ENCODE measurements around the gene SPDEF. TPM values are rescaled to one million over a fixed set of nuclear protein-coding genes. Genes with fewer than 3 reads are reported as not detected.

The SPDEF gene
- total and polyA plus RNA-seq, 2 donors (not counting 1 experiment from before 2014, with no cell fraction given) = 0.10 TPM; not detected in 1

DNA sequence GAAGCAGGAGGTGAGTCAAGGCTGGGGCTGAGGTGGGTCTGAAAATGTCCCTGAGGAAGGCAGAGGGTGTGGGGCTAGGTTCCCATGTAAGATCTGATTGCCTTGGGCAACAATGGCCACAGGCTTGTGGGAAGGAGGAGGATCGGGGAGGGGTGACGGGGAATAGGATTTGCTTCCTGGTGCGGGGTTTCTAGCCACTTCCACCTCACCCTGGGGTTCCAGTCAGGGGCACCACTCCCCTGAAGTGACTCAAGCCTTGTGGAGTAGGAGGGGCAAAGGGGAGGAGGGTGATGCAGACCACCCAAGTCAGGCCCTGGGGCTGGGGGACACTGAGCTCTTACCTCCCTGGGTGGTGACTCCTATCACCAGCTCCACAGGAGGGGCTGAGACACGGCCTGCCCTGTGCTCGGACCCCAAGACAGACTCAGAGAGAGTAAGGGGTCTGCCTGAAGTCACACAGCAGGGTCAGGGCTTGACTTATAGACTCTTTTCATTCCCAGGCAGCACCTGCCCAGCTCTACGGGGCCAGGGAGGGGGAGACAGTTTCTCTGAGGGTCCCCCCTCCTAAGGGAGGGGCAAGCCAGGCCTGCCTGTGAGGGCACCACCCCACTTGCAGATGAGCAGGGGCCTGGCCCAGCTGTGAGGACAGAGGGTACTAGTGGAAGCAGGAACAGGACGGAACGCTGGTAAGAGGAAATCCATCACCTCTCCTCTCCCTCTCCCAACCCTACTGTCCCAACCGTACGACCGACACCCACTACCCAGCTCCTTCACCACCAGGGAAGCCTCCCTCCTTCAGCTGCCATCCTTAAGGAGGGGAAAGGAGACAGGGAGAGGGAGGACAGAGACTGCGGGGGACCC, 12.4 kb upstream of the SPDEF start:
- Mint-ChIP-seq H3K27me3 (peaks cover 3% of the 10 kb centered on the region), H3K9me3 (ENCODE audit: insufficient read depth) (no peaks in the 10 kb centered on the region), H3K4me3 (no peak overlapping the region), H3K4me1 (no peaks in the 10 kb centered on the region), H3K27ac (no peak overlapping the region)
- H4K20me1 ChIP-seq (ENCODE audit: control insufficient read depth, insufficient read depth, low read length, poor library complexity, severe bottlenecking) = no peaks in the 10 kb centered on the region
- H3K9me3 ChIP-seq (ENCODE audit: control extremely low read depth in 1 of 3, control insufficient read depth in 2 of 3, insufficient read depth in 1 of 3, low read length in 2 of 3) = peaks cover 0 to 3% (median 0%) of the 10 kb centered on the region in 3 donors
- ChIA-PET CTCF (no interaction called here), POLR2A (no interaction called here)
- no peak overlapping the region for H3K9ac ChIP-seq (ENCODE audit: low read length)
- H3K4me2 ChIP-seq (replicated peaks; ENCODE audit: low read depth, low read length, poor library complexity, severe bottlenecking) = no peak overlapping the region
- no peaks in the 10 kb centered on the region for H3K36me3 ChIP-seq (replicated peaks in 1 of 2; ENCODE audit: control extremely low read depth in 1 of 2, control insufficient read depth in 1 of 2, extremely low read depth in 1 of 2, insufficient read depth in 2 of 2, low read length in 1 of 2)
- TF ChIP-seq, protein P1, sequence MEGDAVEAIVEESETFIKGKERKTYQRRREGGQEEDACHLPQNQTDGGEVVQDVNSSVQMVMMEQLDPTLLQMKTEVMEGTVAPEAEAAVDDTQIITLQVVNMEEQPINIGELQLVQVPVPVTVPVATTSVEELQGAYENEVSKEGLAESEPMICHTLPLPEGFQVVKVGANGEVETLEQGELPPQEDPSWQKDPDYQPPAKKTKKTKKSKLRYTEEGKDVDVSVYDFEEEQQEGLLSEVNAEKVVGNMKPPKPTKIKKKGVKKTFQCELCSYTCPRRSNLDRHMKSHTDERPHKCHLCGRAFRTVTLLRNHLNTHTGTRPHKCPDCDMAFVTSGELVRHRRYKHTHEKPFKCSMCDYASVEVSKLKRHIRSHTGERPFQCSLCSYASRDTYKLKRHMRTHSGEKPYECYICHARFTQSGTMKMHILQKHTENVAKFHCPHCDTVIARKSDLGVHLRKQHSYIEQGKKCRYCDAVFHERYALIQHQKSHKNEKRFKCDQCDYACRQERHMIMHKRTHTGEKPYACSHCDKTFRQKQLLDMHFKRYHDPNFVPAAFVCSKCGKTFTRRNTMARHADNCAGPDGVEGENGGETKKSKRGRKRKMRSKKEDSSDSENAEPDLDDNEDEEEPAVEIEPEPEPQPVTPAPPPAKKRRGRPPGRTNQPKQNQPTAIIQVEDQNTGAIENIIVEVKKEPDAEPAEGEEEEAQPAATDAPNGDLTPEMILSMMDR (IDR thresholded peaks at IDR 0.05) = no peak
- no peak for TF ChIP-seq EZH2 (IDR thresholded peaks at IDR 0.05; ENCODE audit: borderline replicate concordance, insufficient read depth, low read depth, low read length, poor library complexity, severe bottlenecking)
- ATAC-seq (ENCODE audit: low read depth) = no peak
- intact Hi-C loops (cut with micrococcal nuclease) = no loop called here
- H3K4me1 ChIP-seq (ENCODE audit: control insufficient read depth in 2 of 2, insufficient read depth in 2 of 2, low read length in 2 of 2) = no peaks in the 10 kb centered on the region
- no peak overlapping the region for H2AFZ ChIP-seq (ENCODE audit: insufficient read depth, low read depth, low read length, poor library complexity, severe bottlenecking)
- WGBS (ENCODE audit: insufficient coverage) = 80% methylated on average over 2 of the region's 12 CpGs
- peaks cover 0 to 12% (median 2%) of the 10 kb centered on the region in 4 experiments for H3K27me3 ChIP-seq (replicated peaks in 1 of 4; ENCODE audit: control extremely low read depth in 1 of 4, control insufficient read depth in 3 of 4, insufficient read depth in 4 of 4, low read length in 3 of 4)
- H3K27ac ChIP-seq (ENCODE audit: low read length in 2 of 2) = no peak overlapping the region
- no peaks in the 10 kb centered on the region for H3K79me2 ChIP-seq (ENCODE audit: control insufficient read depth, insufficient read depth, low read length)
- DNase-seq = no peak
- H3K4me3 ChIP-seq (ENCODE audit: control extremely low read depth in 1 of 5, extremely low read depth in 1 of 5, insufficient read depth in 1 of 5, low read depth in 2 of 5, low read length in 4 of 5) = no peak overlapping the region

Data from B cell (primary cell).